Activated T-helper 1 cell treated with anti-CD3 and anti-CD28 coated beads, Interleukin-2, amount 50 U/mL, for 16 hours (primary cell): Measurements from ENCODE around the gene TPRG1.

Experiments used
- DNase-seq, 2 donors: peaks; one replicate each; pipeline ENCODE4 v3.0.0-alpha.2; 2020; ENCODE audit warnings: low read depth in 1 of 2, low spot score in 1 of 2

TPRG1 gene, protein sequence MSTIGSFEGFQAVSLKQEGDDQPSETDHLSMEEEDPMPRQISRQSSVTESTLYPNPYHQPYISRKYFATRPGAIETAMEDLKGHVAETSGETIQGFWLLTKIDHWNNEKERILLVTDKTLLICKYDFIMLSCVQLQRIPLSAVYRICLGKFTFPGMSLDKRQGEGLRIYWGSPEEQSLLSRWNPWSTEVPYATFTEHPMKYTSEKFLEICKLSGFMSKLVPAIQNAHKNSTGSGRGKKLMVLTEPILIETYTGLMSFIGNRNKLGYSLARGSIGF

DNA sequence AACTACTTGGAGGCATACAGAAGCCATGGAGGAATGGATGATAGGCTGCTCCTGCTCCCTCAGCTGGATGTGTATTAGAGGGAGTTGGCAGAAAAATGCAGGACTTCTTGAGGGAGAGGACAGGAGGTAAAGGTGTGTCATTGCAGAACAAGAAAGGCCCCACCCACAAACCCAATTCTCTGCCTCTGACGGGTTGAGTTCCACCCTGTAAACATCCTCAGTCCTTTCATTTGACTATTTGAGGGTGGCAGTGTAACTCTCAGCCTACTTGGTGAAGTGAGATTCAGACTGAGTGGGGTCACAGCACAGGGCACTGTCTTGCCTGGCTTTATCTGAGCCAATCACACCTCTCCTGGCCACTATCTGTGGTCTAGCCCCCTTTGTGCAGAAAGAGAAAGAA lies at the start of gene TPRG1:
TPRG1 (plus strand) TSS at position 265 of the 400 bp plus-strand sequence. CDS start 35,414 bp downstream, outside the sequence.
- no peak for DNase-seq

DNA sequence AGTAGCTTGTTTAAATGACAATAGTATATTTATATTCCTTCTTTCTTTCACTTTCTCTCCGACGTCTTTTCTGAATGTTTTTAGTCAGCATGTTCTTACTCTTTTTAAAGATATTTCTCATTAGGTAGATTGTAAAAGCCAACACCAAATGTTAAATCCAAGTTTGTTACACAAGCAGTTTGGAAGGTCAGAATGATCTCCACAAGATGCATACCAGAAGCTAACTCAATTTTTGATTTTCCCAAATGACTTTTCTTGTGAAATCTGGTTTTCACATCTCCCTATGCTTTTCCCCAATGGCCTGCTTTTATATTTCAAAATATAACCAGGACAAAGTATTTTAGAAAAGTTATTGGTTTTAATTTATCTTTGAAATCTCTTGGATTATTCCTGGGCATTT lies 49.7 kb upstream of the TPRG1 start:
- DNase-seq, result no peak

DNA sequence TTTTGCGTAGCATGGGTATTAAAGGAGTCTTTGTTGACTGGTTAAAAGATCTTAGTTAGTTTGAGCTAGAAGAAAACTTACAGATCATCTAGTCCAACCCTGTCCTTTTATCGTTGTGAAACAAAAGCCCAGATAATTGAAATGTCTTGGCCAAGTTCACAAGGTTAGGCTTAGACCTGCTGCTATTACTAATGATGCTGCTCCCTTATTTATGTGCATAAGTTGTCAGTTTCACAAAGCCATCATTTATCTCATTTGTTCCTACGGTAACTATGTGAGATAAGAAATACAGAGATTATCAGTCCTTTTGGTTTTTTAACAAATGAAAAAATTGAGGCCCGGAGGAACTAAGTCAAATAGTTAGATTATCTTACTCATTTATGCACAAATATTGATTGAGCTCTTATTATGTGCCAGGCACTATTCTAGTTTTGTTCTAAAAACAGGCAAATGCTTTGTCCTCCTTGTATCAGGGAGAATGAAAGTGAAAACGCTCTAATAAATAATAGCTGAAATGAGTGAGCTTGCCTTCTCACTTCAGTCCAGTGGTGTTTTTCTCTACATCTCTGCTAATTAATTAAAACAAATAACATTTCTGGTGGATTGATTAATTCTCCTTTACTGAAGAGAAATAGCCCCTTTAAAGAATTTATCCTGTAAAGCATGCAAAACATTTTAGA lies 49.1 kb upstream of the TPRG1 start:
- no peak for DNase-seq

DNA sequence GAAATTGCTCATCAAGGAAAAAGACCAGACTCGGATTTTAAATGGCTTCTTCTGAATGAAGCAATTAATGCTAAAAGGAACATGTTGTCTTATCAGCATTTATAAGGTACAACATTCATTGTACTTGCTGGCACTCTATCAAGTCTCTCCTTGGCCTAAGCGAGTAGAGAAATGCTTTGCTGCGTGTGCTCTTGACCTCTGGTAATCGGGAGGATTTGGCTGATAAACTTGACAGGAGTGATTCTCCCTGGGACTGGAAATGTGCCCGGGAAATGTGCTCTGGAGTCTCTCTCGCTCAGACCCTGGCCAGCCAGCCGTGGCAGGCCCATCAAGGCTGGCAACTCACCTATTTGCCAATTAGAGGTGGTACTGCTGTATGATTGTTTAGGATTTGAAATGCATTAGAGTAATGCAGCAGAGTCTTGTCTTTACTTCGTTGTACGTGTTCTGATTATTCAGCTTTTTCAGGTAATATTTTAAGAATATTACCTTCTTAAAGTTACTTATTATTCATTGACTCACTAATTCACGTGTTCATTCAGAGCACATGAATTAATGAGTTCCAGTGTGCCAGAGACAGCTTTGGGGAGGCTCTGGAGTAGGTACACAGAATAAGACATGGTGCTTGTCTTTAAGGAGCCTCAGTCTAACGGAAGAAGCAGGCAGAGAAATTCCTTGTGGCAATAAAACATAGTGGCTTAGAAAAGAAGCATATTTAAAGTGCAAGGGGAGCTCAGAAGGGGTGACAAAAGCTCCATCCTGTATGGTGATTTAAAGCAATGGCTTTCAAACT lies 48.0 kb upstream of the TPRG1 start:
- no peak for DNase-seq

DNA sequence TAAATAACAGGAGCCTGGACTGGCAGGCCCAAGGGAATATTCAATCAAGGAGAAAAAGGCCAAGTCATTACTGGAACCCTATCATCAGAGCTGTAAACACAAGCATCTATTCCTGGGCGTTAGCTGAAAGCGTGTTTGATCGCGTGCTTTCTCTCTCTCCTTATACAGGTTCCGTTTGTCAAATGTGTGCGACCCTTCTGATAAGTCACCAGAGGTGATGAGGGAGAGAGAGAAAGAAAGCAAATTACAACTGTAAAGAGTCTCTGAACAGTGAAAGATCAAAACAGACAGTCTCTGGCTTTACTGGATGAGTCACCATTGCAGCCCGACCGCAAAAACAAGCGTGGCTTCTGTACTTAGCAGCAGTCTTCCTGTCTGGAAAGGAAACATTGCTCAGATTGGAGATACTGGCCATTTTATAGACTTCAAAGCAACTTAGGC lies 39.5 kb upstream of the TPRG1 start:
- peak; percentile 50 to 62 for DNase-seq

DNA sequence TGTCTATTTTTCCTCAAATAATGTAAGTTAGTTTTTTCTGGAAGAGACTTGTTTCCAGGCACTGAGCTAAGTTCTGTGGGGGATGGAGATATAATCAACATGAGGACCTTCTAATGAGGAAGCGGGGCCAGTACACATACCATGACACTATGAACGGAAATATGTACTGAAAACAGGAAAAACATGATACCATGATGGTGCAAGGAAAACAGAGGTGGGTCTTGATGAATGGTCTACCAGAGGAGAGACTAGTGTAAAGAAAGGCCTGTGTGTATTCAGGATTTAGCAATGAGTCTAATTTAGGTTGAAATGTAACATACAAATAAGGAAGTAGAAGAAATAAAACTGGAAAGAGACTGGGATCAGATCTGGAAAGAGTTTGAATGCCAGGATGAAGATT lies 38.9 kb upstream of the TPRG1 start:
- DNase-seq, result no peak

DNA sequence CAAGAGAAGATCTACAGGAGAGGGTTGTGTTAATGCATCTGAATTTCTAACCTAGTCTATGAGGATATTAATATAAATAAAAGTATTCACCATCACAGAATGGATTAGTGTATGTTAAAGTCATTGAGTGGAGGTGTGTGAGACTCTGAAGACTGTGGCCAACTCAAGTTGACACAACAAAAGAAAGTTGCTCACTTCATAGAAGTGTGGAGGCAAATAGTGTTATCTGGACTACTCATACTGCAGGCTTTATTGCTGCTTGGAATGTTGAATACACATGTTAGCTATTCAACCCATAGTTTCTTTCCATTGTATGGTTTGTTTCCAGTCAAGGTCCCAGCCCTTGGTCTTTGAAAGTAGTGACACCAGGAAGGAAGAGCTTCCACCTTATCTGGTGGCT lies 38.0 kb upstream of the TPRG1 start:
- DNase-seq, result no peak

DNA sequence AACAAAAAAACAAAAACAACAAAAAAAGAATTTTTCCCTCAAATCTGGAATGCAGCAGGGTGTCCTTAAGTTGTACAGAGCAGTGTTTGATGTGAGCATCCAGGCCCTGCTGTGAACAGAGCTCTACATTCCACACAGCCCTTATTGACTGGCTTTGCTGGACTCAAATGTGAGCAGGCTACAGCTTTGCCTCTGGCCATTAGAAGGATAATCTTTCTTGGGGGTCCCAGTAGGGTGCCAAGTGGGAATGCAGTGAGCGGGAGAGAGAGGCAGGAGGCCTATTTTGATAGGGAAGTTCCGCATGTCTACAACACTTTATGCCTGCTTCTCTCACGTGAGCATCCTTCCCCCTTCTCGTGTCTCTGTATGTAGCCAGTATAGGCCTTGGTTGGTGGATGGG lies 34.4 kb upstream of the TPRG1 start:
- DNase-seq, result no peak

DNA sequence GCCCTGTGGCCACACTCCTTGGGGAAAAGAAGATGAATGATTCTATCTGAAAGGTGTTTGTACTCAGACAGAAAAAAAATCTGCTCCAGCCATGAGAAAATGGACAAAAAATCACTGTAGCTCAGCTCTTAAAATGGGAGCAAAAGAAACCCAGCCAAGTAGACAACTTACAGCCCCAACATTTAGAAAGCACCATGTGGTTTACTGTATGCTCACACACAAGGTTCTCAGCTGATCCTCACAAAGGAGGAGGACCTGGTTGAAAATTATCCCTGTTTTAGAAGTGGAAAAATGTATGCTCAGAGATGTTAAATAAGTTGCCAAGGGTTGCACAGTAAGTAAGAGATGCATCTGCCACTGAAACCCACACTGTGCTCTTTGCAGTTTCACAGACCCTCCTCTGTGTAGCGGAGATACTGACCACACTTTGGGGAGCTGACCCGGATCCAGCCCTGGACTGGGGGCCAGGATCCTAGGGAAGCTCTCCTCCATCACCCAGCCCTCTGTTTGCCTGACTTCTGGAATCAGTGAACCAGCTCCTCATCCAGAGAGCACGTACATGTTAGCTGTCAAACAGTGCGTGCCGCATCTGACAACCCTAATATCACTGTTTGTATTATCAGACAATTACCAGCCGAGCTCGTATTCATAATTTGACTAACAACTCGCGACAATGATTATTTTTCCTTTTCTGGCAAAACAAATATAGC lies 32.7 kb upstream of the TPRG1 start:
- no peak for DNase-seq

DNA sequence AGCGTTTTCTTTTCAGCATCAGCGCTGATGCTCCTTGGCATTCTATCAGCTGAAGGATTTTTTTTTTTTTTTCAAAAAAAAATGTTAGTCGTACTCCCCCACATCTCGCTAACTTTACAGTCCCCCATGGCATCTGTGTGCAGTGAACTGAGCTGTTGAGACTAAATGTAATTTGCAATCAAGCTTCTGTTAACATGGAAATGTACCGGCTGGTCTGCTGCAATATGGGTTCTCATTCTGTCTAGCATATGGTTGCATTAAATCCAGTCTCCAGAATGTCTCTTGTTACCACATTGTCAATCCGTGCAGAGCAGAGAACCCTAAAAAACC lies 32.2 kb upstream of the TPRG1 start:
- DNase-seq, result no peak

DNA sequence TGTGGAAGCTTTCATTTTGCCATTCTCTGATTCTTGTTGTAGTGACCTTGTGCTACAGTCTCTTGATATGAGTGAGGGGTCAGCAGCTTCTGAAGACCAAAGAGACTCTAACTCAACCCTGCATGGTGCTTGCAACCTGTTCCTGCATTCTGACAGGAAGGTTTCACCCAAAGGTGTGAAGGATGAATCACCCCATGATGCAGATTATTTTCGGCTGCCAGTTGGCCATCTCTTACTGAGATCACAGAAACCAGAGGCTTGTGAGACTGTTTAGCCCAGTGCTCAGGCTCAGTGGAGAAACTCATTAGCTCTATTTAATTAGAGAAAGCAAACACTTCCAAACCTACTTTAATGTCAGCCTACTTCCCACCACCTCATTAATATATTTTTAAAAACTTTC lies 29.2 kb upstream of the TPRG1 start:
- peak in 1 of 2 donors; percentile 6 for DNase-seq

DNA sequence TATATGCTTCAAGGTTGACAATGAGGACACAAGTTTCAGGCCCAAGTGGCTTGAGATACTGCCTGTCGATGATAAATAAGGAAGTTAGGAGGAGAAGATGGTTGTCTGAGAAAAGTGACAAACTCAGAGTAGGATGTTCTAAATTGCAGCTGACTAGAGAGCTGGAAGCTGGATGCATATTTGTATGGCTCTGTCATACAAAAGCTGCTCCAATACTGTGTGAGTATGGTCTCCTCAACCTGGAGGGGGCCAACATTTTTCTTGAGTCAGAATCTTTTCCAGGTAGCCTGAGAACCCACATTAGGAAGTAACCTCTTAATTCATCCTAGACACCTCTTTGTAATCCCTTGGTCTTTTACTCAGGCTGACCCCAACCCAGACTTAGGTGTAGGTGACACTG lies 28.4 kb upstream of the TPRG1 start:
- no peak for DNase-seq

DNA sequence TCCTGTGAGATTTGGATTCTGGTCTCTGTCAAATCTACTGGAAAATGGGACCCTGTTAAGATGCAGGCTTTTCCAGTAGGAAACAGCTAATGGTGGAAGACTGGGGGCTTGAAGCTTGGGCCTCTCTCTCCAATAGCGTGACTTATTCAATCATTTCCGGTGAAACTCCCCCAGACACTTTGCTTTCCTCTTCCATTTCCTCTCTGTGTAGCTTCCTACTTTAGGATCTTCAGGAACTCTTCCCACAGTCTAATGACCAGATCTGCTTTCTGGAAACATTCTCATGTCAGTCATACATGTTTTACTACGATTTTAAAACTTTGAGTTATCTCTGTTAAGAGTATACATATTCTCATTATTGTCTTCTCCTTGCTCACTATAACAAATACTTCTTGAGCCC lies 28.0 kb upstream of the TPRG1 start:
- no peak for DNase-seq

DNA sequence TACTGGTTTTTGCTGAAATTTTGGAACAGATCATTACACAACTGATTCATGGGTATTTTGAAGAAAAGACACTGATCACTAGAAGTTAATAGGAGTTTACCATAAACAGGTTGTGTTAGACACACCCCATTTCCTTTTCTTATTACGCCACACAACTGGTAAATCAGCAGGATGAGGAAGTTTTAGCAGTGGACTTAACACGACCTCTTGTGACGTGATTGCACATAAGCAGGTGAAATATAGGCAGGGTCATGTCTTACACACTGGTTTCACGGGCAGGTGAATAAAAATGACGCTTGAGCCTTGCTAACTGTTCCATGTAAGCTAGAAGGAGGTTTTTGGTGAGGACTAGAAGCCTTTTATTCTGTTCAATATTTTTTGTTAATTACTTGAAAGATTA lies 27.1 kb upstream of the TPRG1 start:
- no peak for DNase-seq

DNA sequence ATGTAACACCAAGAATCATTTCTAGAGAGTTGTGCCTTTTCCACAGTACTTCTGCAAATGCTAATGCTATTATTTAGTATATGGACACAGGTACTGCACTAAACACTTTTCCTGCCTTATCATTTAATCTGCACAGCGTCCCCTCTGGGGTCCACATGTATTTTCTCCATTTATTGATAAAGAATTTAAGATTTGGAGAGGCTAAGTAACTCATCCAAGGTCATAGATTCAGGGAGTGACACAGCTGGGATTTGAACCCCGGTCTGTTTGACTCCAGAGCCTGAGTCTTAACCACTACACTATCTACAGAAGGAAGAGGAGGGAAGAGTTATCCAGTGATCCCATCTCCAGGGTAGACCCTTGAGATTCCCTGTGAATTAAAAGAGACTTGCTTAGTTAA lies 24.9 kb upstream of the TPRG1 start:
- DNase-seq, result no peak

DNA sequence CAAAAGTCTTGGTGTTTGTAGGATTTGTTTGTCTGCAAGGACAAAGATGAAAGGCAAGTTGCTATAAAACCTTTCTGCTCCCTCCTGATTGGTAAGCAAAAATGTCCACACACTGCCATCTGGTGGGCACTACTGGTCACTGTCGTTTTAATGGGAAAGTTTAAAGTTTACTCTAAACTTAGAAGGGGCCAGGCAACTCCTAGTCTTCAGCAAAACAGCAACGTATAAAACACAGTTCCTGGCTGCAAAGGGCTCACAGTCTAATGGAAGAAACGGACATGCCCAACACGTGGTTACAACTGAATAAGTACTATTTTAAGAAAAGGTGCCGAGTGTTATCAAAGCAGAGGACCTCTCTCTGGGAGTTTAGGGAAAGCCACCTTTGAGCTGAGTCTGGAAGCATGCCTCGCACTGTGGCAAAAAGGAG lies 23.7 kb upstream of the TPRG1 start:
- peak; percentile 42 to 47 for DNase-seq

DNA sequence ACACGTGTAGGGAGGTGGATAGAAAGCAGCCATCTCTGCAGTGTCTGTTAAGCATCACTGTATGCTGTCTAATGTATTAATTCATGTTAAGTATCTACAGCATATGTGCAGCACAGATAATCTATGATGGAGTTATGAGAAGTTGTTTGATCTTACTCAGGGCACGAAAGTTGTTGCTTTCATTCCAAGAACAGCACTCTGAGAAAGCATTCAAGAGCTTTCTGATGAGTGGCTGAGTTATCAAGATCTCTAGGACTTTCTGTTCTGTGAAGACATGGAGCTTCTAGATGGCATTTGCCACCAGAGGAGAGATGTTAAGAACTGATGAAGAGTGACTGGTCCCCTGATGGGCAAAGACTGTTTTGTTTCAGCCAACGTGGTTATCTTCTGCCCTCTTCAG lies 22.6 kb upstream of the TPRG1 start:
- no peak for DNase-seq

DNA sequence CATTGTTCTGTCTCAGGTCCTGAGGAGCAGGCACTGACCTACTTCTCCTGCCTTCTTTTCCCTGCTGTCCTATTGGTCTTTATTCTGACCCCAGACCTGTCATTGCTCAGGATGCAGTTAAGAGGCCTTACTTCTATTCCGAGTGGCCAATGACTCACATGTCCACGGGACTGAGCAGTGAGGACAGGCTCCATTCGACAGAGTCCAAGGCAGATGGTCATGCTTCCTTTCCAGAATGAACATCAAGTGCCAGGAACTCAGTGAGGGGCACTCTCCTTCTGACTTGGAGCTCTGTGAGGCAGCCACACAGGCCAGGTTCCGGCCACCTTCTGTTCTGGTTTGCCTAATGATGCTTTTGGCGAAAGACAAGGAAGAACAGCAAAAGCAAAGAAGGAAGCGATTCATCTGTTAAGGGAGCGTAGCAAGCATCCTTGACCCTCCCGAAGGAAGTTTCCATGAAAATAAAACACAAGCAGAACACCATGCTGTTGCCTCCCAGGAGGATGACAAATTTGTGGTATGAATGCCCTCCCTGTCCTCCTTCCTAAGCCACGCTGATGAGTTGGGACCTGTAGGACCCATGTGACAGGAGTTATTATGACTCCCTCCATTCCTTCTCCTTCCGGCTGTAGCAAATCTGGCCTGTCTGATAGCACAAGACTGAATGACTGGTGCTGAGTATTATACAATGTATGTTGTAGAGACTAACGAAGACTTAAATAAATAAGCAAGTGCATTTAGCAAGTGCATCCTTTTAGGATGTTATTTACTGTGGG lies 14.4 kb upstream of the TPRG1 start:
- no peak for DNase-seq

DNA sequence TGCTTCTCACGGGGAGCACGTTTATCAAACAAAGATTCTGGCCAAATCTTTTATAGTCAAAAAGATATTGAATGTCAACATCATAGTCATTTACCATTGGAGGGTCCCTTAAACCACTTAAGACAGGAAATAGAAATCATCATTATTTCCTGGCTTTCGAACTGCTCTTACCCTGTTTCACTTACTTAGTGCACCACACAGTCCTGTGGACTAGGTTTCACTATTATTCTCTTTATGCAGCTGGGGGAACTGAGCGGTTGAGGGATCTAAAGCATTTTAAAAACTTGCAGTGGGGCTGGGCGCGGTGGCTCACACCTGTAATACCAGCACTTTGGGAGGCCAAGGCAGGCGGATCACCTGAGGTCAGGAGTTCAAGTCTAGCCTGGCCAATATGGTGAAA lies 13.7 kb upstream of the TPRG1 start:
- DNase-seq, result no peak

DNA sequence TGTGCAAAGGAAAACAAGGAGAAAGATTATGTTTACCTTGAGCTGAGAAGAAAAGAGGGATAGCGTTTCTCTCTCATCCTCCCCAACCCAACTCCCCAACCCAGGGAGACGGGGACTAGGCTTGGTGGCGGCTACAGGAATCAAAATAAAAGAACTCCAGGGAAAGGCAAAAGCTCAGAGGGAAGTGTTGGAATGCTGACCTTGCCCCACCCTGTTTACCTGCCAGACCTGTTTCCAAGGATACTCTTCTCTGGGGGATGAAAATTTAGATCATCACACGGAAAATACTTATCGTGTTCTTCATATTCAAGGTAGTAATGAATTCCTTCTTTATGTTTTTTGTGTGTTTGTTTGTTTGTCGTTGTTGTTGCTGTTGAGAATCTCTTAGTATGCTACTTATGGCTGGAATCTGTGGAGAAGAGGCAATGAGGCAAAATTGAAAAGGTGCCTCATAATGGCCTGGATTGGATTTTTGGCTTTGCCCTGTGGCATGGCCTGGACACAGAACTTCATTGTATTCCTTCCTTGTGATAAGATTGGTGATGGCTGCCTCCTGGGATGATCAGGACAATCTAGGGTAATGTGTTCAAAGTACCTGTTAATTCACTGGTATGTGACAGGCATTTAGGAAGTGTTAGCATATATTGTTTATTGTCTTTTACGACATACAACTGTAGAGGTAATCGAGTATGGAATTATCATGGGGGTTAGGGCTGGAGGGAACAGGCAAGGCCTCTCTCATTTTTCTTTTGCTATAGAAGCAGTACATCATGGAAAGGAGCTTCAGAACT lies 11.1 kb upstream of the TPRG1 start:
- no peak for DNase-seq
